GM23338 (cell line): Measurements from ENCODE around the gene LATS1. TPM values are rescaled to one million over a fixed set of nuclear protein-coding genes. Genes with fewer than 3 reads are reported as not detected.
"Not testable (repeated sequence)": the region's sequence is repeated elsewhere in the genome, so short reads cannot be mapped to it uniquely, and the experiment has no call there.

Experiments used
- ATAC-seq: fragments of 200-7000 bp; cut with Tn5 transposase; 3 replicates; pipeline ENCODE4 v1.9.1; 2020
- DNase-seq: peaks from one replicate; pipeline ENCODE4 v3.0.0-alpha.2; 2015; ENCODE audit warnings: low spot score
- H2AFZ ChIP-seq: fragments of 200-600 bp; sonication (generic); 2 replicates; pipeline ENCODE4 v1.8.0; 2016; ENCODE audit warnings: antibody characterized with exemption, mild to moderate bottlenecking, moderate library complexity
- H3F3A ChIP-seq: fragments of 200-600 bp; sonication (generic); replicated peaks from 2 replicates; pipeline ENCODE4 v1.8.0; 2017; ENCODE audit warnings: antibody characterized with exemption, mixed run types, low read depth
- H3K27ac ChIP-seq: fragments of 200-600 bp; sonication (generic); 2 replicates; pipeline ENCODE4 v1.6.1; 2016; ENCODE audit warnings: low read depth
- H3K27me3 ChIP-seq: fragments of 200-600 bp; sonication (generic); 2 replicates; pipeline ENCODE4 v1.8.0; 2016; ENCODE audit warnings: mild to moderate bottlenecking, mixed run types, moderate library complexity; ENCODE audit not compliant: insufficient read depth
- H3K36me3 ChIP-seq: fragments of 200-600 bp; sonication (generic); 2 replicates; pipeline ENCODE4 v1.8.0; 2016; ENCODE audit warnings: mild to moderate bottlenecking; ENCODE audit not compliant: insufficient read depth
- H3K4me1 ChIP-seq: fragments of 200-600 bp; sonication (generic); 2 replicates; pipeline ENCODE4 v1.8.0; 2016; ENCODE audit warnings: mild to moderate bottlenecking, moderate library complexity; ENCODE audit not compliant: insufficient read depth
- H3K4me2 ChIP-seq: fragments of 200-600 bp; sonication (generic); 2 replicates; pipeline ENCODE4 v1.7.1; 2017; ENCODE audit warnings: mixed run types
- H3K4me3 ChIP-seq: fragments of 200-600 bp; sonication (generic); 2 replicates; pipeline ENCODE4 v1.6.1; 2016; ENCODE audit warnings: mixed run types
- H3K79me2 ChIP-seq: fragments of 200-600 bp; sonication (generic); replicated peaks from 2 replicates; pipeline ENCODE4 v1.8.0; 2017; ENCODE audit warnings: mild to moderate bottlenecking; ENCODE audit not compliant: insufficient read depth
- H3K9me2 ChIP-seq: fragments of 200-600 bp; sonication (generic); 2 replicates; pipeline ENCODE4 v1.8.0; 2017; ENCODE audit not compliant: insufficient read depth
- H4K20me1 ChIP-seq: fragments of 200-600 bp; sonication (generic); replicated peaks from 2 replicates; pipeline ENCODE4 v1.8.0; 2017; ENCODE audit warnings: mild to moderate bottlenecking; ENCODE audit not compliant: insufficient read depth
- H3K27ac Mint-ChIP-seq: 2 replicates; pipeline ENCODE4 v1.8.0; 2020; ENCODE audit warnings: inconsistent platforms, mild to moderate bottlenecking, moderate library complexity, mixed read lengths
- H3K27me3 Mint-ChIP-seq: 3 replicates; pipeline ENCODE4 v1.8.0; 2022; ENCODE audit warnings: low read depth, mild to moderate bottlenecking, moderate library complexity, mixed read lengths, inconsistent platforms; ENCODE audit not compliant: insufficient read depth, poor library complexity
- H3K36me3 Mint-ChIP-seq: 3 replicates; pipeline ENCODE4 v1.8.0; 2021; ENCODE audit warnings: low read depth, mild to moderate bottlenecking, inconsistent platforms, moderate library complexity, mixed read lengths
- H3K4me1 Mint-ChIP-seq: 3 replicates; pipeline ENCODE4 v1.8.0; 2020; ENCODE audit warnings: mild to moderate bottlenecking, inconsistent platforms, mixed read lengths
- H3K4me3 Mint-ChIP-seq: 3 replicates; pipeline ENCODE4 v1.8.0; 2021; ENCODE audit warnings: moderate library complexity, mild to moderate bottlenecking, inconsistent platforms, mixed read lengths
- H3K9me3 Mint-ChIP-seq: 3 replicates; pipeline ENCODE4 v1.8.0; 2020; ENCODE audit warnings: moderate library complexity, mild to moderate bottlenecking, inconsistent platforms, mixed read lengths
- ETS1 ChIP-seq: IDR thresholded peaks from 2 replicates; pipeline ENCODE4 v1.6.1; 2016; ENCODE audit warnings: antibody characterized with exemption
- EZH2 ChIP-seq: fragments of 200-600 bp; sonication (generic); IDR thresholded peaks from one replicate; pipeline ENCODE4 v1.8.0; 2017; ENCODE audit warnings: antibody characterized with exemption, mild to moderate bottlenecking, low read depth; ENCODE audit not compliant: unreplicated experiment
- EZH2phosphoT487 ChIP-seq: fragments of 200-600 bp; sonication (generic); IDR thresholded peaks from one replicate; pipeline ENCODE4 v1.8.1; 2018; ENCODE audit warnings: antibody characterized with exemption; ENCODE audit not compliant: unreplicated experiment
- JUNB ChIP-seq: IDR thresholded peaks from one replicate; pipeline ENCODE4 v1.6.1; 2016; ENCODE audit warnings: antibody characterized with exemption; ENCODE audit not compliant: unreplicated experiment
- STAT1 ChIP-seq: IDR thresholded peaks from one replicate; pipeline ENCODE4 v1.6.1; 2016; ENCODE audit warnings: antibody characterized with exemption; ENCODE audit not compliant: unreplicated experiment
- ZNF331 ChIP-seq: fragments of 250-450 bp; sonication (Bioruptor Pico); IDR thresholded peaks from 2 replicates; pipeline ENCODE4 v1.5.0; 2020; ENCODE audit warnings: low read depth, mild to moderate bottlenecking, moderate library complexity
- polyA plus RNA-seq: library from polyadenylated mRNA; unstranded; fragments of >200 nt; fragmentation: Nextera tagmentation; extraction: Ambion mirVana; gene quantifications from 2 replicates; pipeline ENCODE4 v1.2.1, GENCODE V29; 2016
- total RNA-seq: library from RNA; depleted of rRNA; stranded (reverse); fragments of >200 nt; shearing (Covaris generic); gene quantifications from 2 replicates; pipeline ENCODE4 v1.2.3, GENCODE V29; 2014
- TF ChIP-seq, protein P1 (sequence below): fragments of 250-450 bp; sonication (Bioruptor Pico); IDR thresholded peaks from 2 replicates; pipeline ENCODE4 v1.5.0; 2020; ENCODE audit warnings: mild to moderate bottlenecking, moderate library complexity

Gene LATS1
- total and polyA plus RNA-seq, 2 experiments from 2014 or later = 7.5 to 18.8 TPM

DNA sequence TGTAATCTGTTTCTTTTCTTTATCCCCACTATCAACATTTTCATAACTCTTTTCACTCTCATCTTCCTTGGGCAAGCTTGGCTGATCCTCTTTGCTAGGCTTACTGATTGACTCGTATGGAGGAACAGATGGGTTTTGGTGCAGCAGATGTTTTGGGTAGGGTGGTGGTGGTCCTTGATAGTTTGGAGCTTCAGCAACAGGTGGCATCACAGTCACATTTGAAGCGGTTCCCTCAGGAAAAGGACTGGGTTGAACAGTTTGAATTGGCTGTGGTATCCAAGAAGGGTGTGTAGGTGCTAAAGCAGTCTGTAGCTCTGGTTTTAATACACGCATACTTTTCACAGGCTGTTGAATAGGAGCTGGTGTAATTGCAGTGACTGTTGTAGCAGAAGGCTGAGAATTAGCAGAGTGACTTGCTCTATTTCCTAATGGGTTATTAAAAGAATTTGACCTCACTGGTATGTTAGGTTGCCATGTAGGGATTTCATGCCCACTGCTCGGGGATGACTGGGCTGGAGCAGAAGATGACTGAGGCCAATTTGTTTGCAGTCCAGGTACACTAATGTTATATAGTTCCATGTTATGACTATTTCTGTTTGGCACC lies 34.5 kb downstream of the LATS1 start:
- ATAC-seq (no peak), DNase-seq (no peak)
- Histone ChIP-seq H2AFZ (no peak overlapping the region), H3K4me2 (no peak overlapping the region), H3K9me2 (no peaks in the 10 kb centered on the region), H3K27ac (no peak overlapping the region), H3K36me3 (peaks cover 13% of the 10 kb centered on the region), H3F3A (no peaks in the 10 kb centered on the region), H4K20me1 (peaks cover 12% of the 10 kb centered on the region; the same call in 1 of the 2 replicates), H3K4me1 (peaks cover 5% of the 10 kb centered on the region; the same call in 1 of the 2 replicates), H3K27me3 (no peaks in the 10 kb centered on the region), H3K79me2 (peaks cover 40% of the 10 kb centered on the region), H3K4me3 (no peak overlapping the region)
- no peaks in the 10 kb centered on the region; the same call in 2 of the 3 replicates for H3K4me1 Mint-ChIP-seq
- H3K27me3 Mint-ChIP-seq = peaks cover 3% of the 10 kb centered on the region
- H3K9me3 Mint-ChIP-seq = no peaks in the 10 kb centered on the region
- no peak for TF ChIP-seq EZH2phosphoT487
- TF ChIP-seq EZH2 = no peak
- no peak overlapping the region for H3K27ac Mint-ChIP-seq
- H3K4me3 Mint-ChIP-seq = no peak overlapping the region
- H3K36me3 Mint-ChIP-seq = peaks cover 26% of the 10 kb centered on the region

- H3K27me3 ChIP-seq, DNase-seq, H3K4me1 Mint-ChIP-seq, H3K9me3 Mint-ChIP-seq, H3K27me3 Mint-ChIP-seq, H3K4me3 Mint-ChIP-seq, H3K27ac ChIP-seq, H3K4me2 ChIP-seq, ATAC-seq, H2AFZ ChIP-seq, H3K9me2 ChIP-seq, H3F3A ChIP-seq, H3K27ac Mint-ChIP-seq, H3K4me1 ChIP-seq, H3K4me3 ChIP-seq: not testable (repeated sequence)
- peaks cover 12% of the 10 kb centered on the region; the same call in 1 of the 2 replicates for H4K20me1 ChIP-seq
- H3K79me2 ChIP-seq = peaks cover 28% of the 10 kb centered on the region
- peaks cover 28% of the 10 kb centered on the region for H3K36me3 Mint-ChIP-seq
- peaks cover 13% of the 10 kb centered on the region for H3K36me3 ChIP-seq
Measured at GRCh38 chr6:149681845-149682244, 36.1 kb downstream of the LATS1 start.

GRCh38 chr6:149681209-149681608 lies 36.7 kb downstream of the LATS1 start:
- peaks cover 34% of the 10 kb centered on the region for H3K36me3 Mint-ChIP-seq
- no peaks in the 10 kb centered on the region for H3K9me3 Mint-ChIP-seq
- no peak overlapping the region for H3K27ac Mint-ChIP-seq
- Histone ChIP-seq H3K4me1 (no peaks in the 10 kb centered on the region), H3K27me3 (no peaks in the 10 kb centered on the region), H3K27ac (no peak overlapping the region), H3K79me2 (peaks cover 22% of the 10 kb centered on the region), H3K9me2 (no peaks in the 10 kb centered on the region), H3K36me3 (peaks cover 17% of the 10 kb centered on the region), H3K4me3 (no peak overlapping the region), H3K4me2 (no peak overlapping the region), H3F3A (no peaks in the 10 kb centered on the region), H4K20me1 (peaks cover 12% of the 10 kb centered on the region; the same call in 1 of the 2 replicates), H2AFZ (no peak overlapping the region)
- ATAC-seq (no peak), DNase-seq (no peak)
- no peaks in the 10 kb centered on the region; the same call in 2 of the 3 replicates for H3K4me1 Mint-ChIP-seq
- H3K4me3 Mint-ChIP-seq = no peak overlapping the region
- H3K27me3 Mint-ChIP-seq = peaks cover 3% of the 10 kb centered on the region
- TF ChIP-seq EZH2phosphoT487 = no peak
- TF ChIP-seq ZNF331 (CRISPR knock-in tag) = no peak
- TF ChIP-seq STAT1 = no peak
- TF ChIP-seq, protein P1, sequence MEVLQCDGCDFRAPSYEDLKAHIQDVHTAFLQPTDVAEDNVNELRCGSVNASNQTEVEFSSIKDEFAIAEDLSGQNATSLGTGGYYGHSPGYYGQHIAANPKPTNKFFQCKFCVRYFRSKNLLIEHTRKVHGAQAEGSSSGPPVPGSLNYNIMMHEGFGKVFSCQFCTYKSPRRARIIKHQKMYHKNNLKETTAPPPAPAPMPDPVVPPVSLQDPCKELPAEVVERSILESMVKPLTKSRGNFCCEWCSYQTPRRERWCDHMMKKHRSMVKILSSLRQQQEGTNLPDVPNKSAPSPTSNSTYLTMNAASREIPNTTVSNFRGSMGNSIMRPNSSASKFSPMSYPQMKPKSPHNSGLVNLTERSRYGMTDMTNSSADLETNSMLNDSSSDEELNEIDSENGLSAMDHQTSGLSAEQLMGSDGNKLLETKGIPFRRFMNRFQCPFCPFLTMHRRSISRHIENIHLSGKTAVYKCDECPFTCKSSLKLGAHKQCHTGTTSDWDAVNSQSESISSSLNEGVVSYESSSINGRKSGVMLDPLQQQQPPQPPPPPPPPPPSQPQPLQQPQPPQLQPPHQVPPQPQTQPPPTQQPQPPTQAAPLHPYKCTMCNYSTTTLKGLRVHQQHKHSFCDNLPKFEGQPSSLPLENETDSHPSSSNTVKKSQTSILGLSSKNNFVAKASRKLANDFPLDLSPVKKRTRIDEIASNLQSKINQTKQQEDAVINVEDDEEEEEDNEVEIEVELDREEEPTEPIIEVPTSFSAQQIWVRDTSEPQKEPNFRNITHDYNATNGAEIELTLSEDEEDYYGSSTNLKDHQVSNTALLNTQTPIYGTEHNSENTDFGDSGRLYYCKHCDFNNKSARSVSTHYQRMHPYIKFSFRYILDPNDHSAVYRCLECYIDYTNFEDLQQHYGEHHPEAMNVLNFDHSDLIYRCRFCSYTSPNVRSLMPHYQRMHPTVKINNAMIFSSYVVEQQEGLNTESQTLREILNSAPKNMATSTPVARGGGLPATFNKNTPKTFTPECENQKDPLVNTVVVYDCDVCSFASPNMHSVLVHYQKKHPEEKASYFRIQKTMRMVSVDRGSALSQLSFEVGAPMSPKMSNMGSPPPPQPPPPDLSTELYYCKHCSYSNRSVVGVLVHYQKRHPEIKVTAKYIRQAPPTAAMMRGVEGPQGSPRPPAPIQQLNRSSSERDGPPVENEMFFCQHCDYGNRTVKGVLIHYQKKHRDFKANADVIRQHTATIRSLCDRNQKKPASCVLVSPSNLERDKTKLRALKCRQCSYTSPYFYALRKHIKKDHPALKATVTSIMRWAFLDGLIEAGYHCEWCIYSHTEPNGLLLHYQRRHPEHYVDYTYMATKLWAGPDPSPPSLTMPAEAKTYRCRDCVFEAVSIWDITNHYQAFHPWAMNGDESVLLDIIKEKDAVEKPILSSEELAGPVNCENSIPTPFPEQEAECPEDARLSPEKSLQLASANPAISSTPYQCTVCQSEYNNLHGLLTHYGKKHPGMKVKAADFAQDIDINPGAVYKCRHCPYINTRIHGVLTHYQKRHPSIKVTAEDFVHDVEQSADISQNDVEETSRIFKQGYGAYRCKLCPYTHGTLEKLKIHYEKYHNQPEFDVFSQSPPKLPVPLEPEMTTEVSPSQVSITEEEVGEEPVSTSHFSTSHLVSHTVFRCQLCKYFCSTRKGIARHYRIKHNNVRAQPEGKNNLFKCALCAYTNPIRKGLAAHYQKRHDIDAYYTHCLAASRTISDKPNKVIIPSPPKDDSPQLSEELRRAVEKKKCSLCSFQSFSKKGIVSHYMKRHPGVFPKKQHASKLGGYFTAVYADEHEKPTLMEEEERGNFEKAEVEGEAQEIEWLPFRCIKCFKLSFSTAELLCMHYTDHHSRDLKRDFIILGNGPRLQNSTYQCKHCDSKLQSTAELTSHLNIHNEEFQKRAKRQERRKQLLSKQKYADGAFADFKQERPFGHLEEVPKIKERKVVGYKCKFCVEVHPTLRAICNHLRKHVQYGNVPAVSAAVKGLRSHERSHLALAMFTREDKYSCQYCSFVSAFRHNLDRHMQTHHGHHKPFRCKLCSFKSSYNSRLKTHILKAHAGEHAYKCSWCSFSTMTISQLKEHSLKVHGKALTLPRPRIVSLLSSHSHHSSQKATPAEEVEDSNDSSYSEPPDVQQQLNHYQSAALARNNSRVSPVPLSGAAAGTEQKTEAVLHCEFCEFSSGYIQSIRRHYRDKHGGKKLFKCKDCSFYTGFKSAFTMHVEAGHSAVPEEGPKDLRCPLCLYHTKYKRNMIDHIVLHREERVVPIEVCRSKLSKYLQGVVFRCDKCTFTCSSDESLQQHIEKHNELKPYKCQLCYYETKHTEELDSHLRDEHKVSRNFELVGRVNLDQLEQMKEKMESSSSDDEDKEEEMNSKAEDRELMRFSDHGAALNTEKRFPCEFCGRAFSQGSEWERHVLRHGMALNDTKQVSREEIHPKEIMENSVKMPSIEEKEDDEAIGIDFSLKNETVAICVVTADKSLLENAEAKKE (CRISPR knock-in tag) = no peak
- TF ChIP-seq EZH2 = no peak
- no peak for TF ChIP-seq ETS1
- TF ChIP-seq JUNB = no peak
